ENCODE results near the gene LRRC56.

Gene LRRC56

GRCh38 chr11:496834-497564 is 40.3 kb upstream of the LRRC56 start:
- DNase-seq (ENCODE audit: insufficient read length, low spot score) (no peak), FAIRE-seq (no peak)
- no peak for TF ChIP-seq POLR2A (IDR thresholded peaks at IDR 0.05; ENCODE audit: low read depth, low read length)

GRCh38 chr11:497565-498296 is 39.6 kb upstream of the LRRC56 start:
- no peak for TF ChIP-seq POLR2A (IDR thresholded peaks at IDR 0.05; ENCODE audit: low read depth, low read length)
- DNase-seq (ENCODE audit: insufficient read length, low spot score) (no peak), FAIRE-seq (no peak)

GRCh38 chr11:498297-499181 is 38.8 kb upstream of the LRRC56 start:
- FAIRE-seq (no peak), DNase-seq (ENCODE audit: insufficient read length, low spot score) (no peak)
- no peak for TF ChIP-seq POLR2A (IDR thresholded peaks at IDR 0.05; ENCODE audit: low read depth, low read length)

GRCh38 chr11:499201-500076 is 37.9 kb upstream of the LRRC56 start:
- DNase-seq (ENCODE audit: insufficient read length, low spot score) (no peak), FAIRE-seq (no peak)
- TF ChIP-seq POLR2A (IDR thresholded peaks at IDR 0.05; ENCODE audit: low read depth, low read length) = no peak

GRCh38 chr11:501001-501682 is 36.2 kb upstream of the LRRC56 start:
- TF ChIP-seq POLR2A (IDR thresholded peaks at IDR 0.05; ENCODE audit: low read depth, low read length) = no peak
- no peak for FAIRE-seq
- DNase-seq (ENCODE audit: insufficient read length, low spot score) = no peak

GRCh38 chr11:501683-502287 is 35.5 kb upstream of the LRRC56 start:
- no peak for FAIRE-seq
- no peak for DNase-seq (ENCODE audit: insufficient read length, low spot score)
- TF ChIP-seq POLR2A (IDR thresholded peaks at IDR 0.05; ENCODE audit: low read depth, low read length) = no peak

GRCh38 chr11:502288-503178 is 34.8 kb upstream of the LRRC56 start:
- DNase-seq (ENCODE audit: insufficient read length, low spot score) (no peak), FAIRE-seq (no peak)
- no peak for TF ChIP-seq POLR2A (IDR thresholded peaks at IDR 0.05; ENCODE audit: low read depth, low read length)

GRCh38 chr11:503179-503981 is 33.9 kb upstream of the LRRC56 start:
- DNase-seq (ENCODE audit: insufficient read length, low spot score) = no peak
- FAIRE-seq = no peak
- TF ChIP-seq POLR2A (IDR thresholded peaks at IDR 0.05; ENCODE audit: low read depth, low read length) = no peak

GRCh38 chr11:504053-504993 is 33.0 kb upstream of the LRRC56 start:
- no peak for TF ChIP-seq POLR2A (IDR thresholded peaks at IDR 0.05; ENCODE audit: low read depth, low read length)
- FAIRE-seq (no peak), DNase-seq (ENCODE audit: insufficient read length, low spot score) (no peak)

- no peak for FAIRE-seq
These were observed 32.4 kb upstream of the LRRC56 start for GRCh38 chr11:504994-505344.

More at GRCh38 chr11:504994-505344, 32.4 kb upstream of the LRRC56 start:
- no peak for TF ChIP-seq POLR2A (IDR thresholded peaks at IDR 0.05; ENCODE audit: low read depth, low read length)
- no peak for DNase-seq (ENCODE audit: insufficient read length, low spot score)

Data from H54 (cell line).